NCI-H1092 (cell line): ENCODE measurements around the gene ZC3H4.

Experiments used
- DNase-seq: peaks from one replicate; lab custom pipeline; 2025; lab: John Stamatoyannopoulos, UW

The ZC3H4 gene

GRCh38 chr19:47047763-47048405, 65.7 kb downstream of the ZC3H4 start:
- peak; percentile 48 for DNase-seq

GRCh38 chr19:47047272-47047762, 66.3 kb downstream of the ZC3H4 start:
- DNase-seq: no peak

- no peak for DNase-seq
Observed at GRCh38 chr19:47045867-47046470, 67.6 kb downstream of the ZC3H4 start.

GRCh38 chr19:47044946-47045866, 68.4 kb downstream of the ZC3H4 start:
- no peak for DNase-seq

GRCh38 chr19:47040869-47041268, 72.7 kb downstream of the ZC3H4 start:
- DNase-seq: no peak

GRCh38 chr19:47039239-47039874, 74.2 kb downstream of the ZC3H4 start:
- DNase-seq: no peak

- no peak for DNase-seq
Observed at GRCh38 chr19:47037766-47038165, 75.8 kb downstream of the ZC3H4 start.

GRCh38 chr19:47036097-47036651, 77.4 kb downstream of the ZC3H4 start:
- peak; percentile 7 for DNase-seq

- peak; percentile 68 for DNase-seq
Observed at GRCh38 chr19:47035127-47036096, 78.2 kb downstream of the ZC3H4 start.

- no peak for DNase-seq
Observed at GRCh38 chr19:47032171-47032811, 81.3 kb downstream of the ZC3H4 start.

- no peak for DNase-seq
Observed at GRCh38 chr19:47028195-47028601, 85.4 kb downstream of the ZC3H4 start.

- no peak for DNase-seq
Observed at GRCh38 chr19:47027586-47028088, 85.9 kb downstream of the ZC3H4 start.

GRCh38 chr19:47026889-47027288, 86.7 kb downstream of the ZC3H4 start:
- no peak for DNase-seq

GRCh38 chr19:47026156-47026555, 87.4 kb downstream of the ZC3H4 start:
- DNase-seq: no peak

GRCh38 chr19:47024502-47024901, 89.1 kb downstream of the ZC3H4 start:
- DNase-seq: no peak

- DNase-seq: no peak
Observed at GRCh38 chr19:47023448-47023794, 90.2 kb downstream of the ZC3H4 start.

GRCh38 chr19:47022541-47023447, 90.8 kb downstream of the ZC3H4 start:
- no peak for DNase-seq

GRCh38 chr19:47022140-47022536, 91.4 kb downstream of the ZC3H4 start:
- no peak for DNase-seq

- DNase-seq: no peak
Observed at GRCh38 chr19:47021536-47022139, 91.9 kb downstream of the ZC3H4 start.
